Stimulated activated CD4-positive, alpha-beta T cell treated with anti-CD3 and anti-CD28 coated beads, Interleukin-4, amount 100 ng/mL, for 4 hours (primary cell): ENCODE measurements around the gene YKT6.

Source experiments
- DNase-seq, 2 experiments: peaks; one replicate each; pipeline ENCODE4 v3.0.0-alpha.2; 2020

Gene YKT6

DNA sequence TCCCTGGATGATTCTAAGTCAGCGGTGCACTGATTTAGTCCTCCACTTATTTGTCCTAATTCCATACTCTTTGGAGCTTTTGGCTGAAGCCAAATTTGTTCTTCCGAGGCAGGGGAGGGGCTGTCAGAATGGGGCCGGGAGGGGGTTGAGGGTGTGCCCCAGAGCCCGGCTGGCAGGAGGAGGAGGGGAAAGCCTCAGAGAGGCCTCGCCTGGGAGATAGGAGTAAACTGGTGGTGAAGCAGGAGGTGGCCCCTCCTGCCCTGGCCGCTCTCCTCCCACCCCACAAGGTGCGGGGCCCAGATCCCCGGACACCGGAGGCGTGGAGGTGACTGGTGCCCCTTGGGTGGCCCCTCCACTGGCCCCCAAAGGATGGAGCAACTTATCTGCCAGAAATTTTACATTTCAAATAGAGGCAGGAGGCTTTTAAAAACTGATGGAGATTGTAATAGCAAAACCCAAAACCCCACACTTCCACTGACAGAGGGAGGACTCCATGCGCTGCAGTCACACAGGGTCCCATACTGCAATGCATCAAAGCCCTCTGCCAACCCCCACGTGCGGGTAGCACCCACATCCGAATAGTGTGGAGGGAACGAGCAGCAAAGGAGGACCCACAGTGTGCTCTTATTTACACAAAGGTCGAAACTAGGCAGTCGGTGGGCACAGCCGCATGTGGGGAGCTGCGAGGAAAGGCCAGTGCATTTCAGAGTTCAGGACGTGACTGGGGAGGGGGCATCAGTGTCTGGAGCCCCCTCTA, 62.7 kb downstream of the YKT6 start:
- DNase-seq = no peak
